Liver (tissue), 2 donors: Measurements from ENCODE around the gene NCK2.

Experiments
- YY1 ChIP-seq: IDR thresholded peaks from 2 replicates; pipeline ENCODE4 v1.6.1; 2016; ENCODE audit warnings: antibody characterized with exemption, mild to moderate bottlenecking
- TF ChIP-seq, protein P1 (sequence below): fragments of 150-350 bp; IDR thresholded peaks from 2 replicates; pipeline ENCODE4 v1.5.1; 2017; ENCODE audit warnings: improper control_type of control experiment, low read depth, low read length; ENCODE audit not compliant: missing input control
- donor health status: healthy.

DNA sequence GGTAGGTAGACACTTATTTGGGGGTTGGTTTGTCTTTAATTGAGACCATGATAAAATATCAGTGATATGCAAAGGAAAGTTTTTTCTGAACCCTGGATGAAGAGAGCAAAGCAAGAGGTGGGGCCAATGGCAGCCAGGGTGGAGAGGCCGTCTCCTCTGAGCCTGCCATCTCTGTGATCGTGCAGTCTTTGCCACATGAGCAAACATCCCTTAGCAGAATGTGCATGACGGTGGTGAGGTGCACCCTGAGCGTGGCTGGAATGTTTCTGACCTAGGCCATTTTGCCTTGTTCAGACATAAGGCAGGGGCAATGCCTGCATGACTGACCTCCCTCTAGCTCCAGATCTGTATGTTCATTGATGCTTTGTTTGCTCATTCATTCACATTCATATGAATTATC is 6.0 kb downstream of the NCK2 start:
- TF ChIP-seq, protein P1, sequence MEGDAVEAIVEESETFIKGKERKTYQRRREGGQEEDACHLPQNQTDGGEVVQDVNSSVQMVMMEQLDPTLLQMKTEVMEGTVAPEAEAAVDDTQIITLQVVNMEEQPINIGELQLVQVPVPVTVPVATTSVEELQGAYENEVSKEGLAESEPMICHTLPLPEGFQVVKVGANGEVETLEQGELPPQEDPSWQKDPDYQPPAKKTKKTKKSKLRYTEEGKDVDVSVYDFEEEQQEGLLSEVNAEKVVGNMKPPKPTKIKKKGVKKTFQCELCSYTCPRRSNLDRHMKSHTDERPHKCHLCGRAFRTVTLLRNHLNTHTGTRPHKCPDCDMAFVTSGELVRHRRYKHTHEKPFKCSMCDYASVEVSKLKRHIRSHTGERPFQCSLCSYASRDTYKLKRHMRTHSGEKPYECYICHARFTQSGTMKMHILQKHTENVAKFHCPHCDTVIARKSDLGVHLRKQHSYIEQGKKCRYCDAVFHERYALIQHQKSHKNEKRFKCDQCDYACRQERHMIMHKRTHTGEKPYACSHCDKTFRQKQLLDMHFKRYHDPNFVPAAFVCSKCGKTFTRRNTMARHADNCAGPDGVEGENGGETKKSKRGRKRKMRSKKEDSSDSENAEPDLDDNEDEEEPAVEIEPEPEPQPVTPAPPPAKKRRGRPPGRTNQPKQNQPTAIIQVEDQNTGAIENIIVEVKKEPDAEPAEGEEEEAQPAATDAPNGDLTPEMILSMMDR: no peak
- TF ChIP-seq YY1: no peak
